Forelimb muscle (tissue), 1 donor: Measurements from ENCODE around the gene MCF2L. TPM values are rescaled to one million over a fixed set of nuclear protein-coding genes. Genes with fewer than 3 reads are reported as not detected.
"Not testable (repeated sequence)": the region's sequence is repeated elsewhere in the genome, so short reads cannot be mapped to it uniquely, and the experiment has no call there.

Experiments
- DNase-seq: peaks from one replicate; pipeline ENCODE4 v3.0.0-alpha.2; 2013; ENCODE audit warnings: low read depth
- polyA plus RNA-seq: library from polyadenylated mRNA; unstranded; fragments of 120-200 nt; gene quantifications from one replicate; pipeline ENCODE4 v1.2.1, GENCODE V29; 2013; ENCODE audit not compliant: insufficient read length

The MCF2L gene
- polyA plus RNA-seq, 1 donor, result 22.5 TPM

- no peak for DNase-seq
Measured at GRCh38 chr13:113015826-113016525, 47.0 kb downstream of the MCF2L start.

DNA sequence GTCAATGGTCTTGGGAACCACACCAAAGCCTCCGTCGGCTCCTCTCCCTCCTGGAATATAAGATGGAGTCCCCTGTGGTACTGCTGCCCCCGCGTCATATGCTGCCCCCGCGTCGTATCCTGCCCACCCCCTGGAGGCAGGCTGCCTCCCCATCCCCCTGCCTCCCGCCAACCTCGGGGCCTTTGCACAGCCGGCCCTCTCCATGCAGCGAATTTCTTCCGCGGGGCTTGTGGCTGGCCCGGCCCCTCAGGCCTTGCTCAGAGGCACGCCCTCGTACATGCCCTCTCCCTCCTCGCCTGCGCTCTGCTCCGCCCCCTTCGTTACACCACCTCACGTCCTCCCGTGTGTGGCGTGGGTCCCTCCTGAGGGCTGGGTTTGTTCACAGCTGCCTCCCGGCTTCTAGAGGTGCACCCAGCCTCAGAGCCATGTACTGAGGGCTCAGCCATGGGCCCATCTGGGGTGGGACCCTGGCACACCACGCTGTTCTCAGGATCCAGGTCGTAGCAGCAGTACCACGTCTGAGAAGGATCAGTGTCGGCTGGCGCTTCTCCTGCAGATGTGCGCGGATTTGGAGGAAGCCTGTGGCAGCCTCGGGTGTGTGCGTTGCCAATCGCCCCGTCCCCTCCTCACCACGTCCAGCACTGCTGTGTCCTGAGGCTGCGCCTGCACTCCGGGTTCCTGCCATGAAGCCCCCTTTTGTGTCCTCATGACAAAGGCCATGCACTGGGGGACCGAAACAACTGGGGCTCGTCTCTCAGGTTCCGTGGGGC lies 47.7 kb downstream of the MCF2L start:
- DNase-seq, result no peak

DNA sequence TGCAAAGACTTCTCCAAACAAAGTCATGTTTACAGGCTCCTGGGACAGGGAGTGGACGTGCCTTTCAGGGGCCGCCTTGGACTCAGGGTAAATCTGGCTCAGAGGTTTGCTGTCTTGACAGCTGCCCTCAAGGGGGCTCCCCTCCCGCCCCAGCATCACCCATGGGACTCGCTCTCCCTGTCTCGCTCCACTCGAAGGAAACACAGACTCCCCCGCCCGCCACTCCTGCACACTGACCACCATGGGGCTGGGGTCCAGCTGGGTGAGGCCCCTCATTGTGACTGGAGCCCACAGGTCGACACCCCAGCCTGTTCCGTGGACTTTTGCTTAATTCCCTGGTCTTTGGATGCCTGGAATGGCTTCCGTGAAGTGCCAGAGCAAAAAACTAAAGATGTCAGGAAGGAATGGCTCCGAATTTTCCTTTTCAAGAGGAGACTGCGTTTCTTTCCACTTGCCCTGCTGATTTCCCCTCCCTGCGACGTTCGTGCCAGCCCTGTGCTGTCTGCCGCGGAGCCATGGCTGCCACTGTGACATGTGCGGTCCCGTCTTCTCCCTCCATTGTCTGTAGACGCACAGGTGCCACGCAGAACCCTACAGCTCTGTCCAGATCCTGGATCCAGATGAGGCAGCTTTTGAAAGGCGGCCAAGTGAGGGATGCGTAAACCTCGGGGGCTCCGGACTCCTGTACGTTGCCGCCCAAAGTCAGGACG lies 48.6 kb downstream of the MCF2L start:
- DNase-seq, result no peak

- DNase-seq, result no peak
Measured at GRCh38 chr13:113018676-113019465, 49.9 kb downstream of the MCF2L start.

- DNase-seq, result no peak
Measured at GRCh38 chr13:113020323-113021080, 51.5 kb downstream of the MCF2L start.

DNA sequence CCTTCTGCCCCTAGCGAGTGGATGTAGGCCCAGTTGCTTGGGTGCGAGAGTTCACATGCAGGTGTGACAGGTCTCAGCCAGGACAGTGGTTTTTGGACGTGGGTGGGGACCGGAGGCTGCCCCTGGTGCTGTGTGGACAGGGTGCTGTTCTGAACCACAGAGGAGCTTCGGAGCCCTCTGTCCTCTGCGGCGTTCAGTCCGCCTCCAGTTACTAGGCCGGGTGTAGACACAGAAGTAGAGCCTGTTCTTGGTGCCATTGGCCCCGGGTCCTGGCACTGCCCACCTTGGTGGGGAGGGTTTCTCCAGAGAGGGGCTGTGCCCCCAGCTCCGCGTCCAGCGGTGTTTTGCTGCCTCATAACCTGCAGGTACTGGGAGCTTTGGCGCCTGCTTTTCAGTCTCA lies 52.4 kb downstream of the MCF2L start:
- no peak for DNase-seq

DNA sequence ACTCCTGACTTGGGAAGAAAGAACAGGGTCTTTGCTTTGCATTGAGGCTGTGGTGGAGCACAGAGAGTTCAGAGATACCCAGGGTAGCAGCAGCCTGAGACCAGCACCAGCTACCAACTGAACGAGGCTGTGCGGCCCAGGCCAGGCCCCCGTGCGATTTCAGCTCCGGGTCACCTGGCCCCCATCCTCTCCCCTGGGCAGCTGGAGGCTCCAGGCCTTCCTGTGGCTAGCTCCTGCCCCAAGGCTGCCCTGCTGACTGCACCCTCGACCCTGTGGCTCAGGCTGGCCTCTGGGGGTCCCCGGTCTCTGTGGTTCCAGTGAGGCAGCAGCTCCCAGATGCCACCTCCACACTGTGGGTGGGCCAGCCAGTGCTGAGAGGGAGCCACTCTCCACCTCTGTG lies 52.8 kb downstream of the MCF2L start:
- DNase-seq, result no peak

- no peak for DNase-seq
Measured at GRCh38 chr13:113022391-113022744, 53.4 kb downstream of the MCF2L start.

DNA sequence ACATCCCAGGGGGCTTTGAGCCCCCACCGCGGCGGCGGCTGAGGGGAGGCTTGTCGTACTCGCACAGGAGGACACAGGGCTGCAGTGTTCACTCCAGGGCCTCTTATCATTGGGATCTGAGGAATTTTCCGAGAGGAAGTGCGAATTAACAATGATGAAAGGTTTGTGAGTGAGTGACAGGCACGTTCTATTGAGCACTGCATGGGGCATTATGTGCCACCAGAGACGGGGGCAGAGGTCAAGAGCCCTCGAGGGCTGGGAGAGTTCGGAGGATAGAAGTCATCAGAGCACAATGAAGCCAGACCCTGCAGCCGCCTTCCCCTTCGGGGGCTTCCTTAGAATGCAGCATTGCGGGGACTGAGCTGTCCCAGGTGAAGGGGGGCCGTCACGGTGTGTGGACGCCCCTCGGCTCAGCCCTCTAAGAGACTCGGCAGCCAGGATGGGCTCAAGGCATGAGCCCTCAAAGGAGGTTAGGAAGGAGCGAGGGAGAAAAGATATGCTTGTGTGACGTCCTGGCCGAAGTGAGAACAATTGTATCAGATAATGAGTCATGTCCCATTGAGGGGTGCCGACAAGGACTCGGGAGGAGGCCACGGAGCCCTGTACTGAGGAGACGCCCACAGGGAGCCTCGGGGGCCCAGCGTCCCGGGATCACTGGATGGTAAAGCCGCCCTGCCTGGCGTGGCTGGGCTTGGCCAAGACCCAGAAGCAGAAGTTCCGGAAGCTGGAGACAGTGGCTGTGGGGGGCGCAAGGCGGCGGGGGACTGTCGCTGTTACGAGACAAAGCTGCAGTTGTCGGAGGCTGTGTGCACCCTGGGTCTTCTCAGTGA lies 53.9 kb downstream of the MCF2L start:
- no peak for DNase-seq

GRCh38 chr13:113023694-113024430 lies 54.8 kb downstream of the MCF2L start:
- no peak for DNase-seq

DNA sequence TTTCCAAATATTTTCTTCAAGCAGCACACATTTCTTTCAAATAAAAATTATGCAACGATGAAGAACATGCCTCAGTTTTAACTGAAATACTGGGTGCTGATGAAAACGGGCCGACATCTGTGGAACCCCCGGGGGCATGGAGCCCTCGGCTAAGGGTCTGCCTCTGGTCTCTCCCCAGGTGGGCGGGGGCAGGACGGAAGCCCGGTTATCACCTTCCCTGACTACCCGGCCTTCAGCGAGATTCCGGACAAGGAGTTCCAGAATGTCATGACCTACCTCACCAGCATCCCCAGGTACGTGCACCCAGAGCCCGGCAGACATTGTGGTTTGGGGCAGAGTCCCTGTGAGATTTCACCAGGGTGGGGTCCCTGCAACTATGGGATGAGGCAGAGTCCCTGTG lies 55.5 kb downstream of the MCF2L start:
- DNase-seq, result no peak

DNA sequence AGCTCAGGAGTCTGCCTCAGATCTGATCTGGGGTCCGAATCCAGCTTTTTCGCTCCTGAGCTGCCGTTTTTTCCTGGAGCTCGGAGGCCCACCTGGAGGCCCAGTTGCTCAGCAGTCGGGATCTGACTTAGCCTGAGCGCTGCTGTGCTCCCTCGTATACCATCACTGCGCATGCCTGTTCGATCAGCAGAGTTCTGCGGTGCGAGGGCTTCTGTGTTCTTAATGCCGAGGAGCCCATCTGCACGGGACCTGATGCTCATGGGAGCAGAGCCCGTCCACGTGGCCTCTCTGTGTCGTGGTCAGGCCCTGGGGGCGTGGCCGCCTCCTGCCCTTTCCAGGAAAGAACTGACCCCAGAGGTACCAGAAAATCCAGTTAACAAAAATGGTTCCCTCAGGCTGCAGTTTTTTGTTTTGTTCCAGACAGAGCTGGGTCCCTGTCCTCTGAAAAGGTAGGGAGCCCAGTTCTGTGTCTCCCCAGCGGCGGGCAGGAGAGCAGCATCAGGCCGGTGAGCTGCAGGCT lies 57.4 kb downstream of the MCF2L start:
- no peak for DNase-seq

DNA sequence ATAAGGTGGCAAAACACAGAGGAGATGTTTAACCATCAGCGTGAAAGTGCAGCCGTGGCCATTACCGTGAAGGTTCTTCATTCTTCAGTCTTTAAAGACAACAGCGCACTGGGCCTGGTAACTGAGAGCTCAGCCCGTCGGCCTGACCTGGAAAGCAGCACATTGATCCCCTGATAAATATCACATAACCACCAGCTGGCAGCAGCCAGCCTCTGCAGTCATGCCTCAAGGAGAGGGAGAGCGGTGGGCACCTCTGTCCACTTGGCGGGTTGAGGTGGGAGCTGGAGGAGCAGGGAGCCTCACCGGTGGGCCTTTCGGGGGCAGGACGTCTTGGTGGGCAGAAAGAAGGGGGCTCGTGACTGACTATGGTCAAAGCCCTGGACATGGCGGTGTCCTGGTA lies 58.1 kb downstream of the MCF2L start:
- no peak for DNase-seq

DNA sequence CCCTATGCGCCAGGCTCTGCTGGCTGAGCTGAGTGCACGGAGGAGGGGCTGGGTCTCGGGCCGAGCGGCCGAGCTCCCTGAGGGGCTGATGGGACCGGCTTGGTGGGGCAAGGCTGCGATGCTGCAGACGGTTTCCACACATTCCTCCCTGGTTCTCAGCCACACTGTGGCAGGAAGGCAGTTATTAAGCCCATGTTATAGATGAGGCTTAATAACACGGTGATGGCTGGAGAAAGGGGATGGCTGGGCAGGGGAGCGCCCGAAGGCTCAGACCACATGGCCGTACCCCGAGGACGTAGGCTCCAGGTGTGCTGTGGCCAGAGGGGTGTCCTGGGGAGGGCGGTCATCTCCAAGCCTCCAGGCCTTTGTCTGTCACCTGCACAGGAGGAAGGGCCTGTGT lies 58.6 kb downstream of the MCF2L start:
- DNase-seq, result no peak

DNA sequence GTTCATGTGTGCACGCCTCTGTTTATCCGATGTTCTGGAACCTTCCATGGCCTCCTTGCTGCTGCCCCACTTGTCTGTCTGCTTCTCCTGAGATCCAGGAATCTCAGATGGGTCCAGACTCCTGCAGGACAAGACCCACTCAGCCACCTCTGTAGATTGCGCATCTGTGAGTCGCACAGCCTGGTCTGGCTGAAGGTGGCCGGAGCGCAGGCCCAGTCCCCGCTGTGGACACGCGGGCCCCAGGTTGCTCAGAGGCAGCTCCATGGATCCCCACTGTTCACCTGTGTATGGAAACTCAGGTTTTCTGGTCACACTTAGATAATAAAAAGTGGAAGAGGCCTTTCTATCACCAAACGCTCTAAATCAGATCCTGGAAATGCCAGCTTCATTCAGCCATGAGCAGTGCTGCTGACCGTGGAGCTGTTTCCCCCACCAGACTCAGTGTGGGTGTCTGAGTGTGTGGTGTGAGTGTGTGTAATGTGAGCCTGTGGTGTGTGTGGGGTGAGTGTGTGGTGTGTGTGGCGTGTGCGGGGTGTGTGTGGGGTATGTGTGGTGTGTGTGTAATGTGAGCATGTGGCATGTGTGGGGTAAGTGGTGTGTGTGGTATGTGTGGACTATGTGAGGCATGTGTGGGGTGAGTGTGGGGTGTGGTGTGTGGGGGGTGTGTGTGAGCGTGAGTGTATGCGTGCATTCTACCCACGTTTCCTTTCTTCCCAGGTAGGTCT lies 59.5 kb downstream of the MCF2L start:
- DNase-seq, result no peak

DNA sequence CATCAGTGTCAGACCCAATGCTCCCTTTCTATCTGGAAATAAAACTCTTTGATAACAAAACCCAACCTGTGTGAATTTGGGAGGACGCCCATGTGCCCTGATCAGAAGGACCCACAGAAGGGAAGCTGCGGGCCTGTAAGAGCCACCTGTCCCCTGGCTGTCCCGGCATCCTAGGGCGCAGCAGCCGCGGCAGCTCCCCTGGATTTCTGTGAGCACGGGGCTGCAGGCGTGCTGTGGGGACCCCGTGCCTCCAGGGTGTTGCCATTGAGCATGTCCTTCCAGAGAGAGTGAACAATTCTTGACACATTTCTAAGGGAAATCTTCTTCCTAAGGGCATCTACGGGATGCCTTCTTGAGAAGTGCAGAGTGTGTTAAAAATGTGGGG lies 60.0 kb downstream of the MCF2L start:
- DNase-seq, result no peak

- no peak for DNase-seq
Measured at GRCh38 chr13:113029487-113030258, 60.7 kb downstream of the MCF2L start.

- not testable (repeated sequence) for DNase-seq
Measured at GRCh38 chr13:113030259-113030640, 61.2 kb downstream of the MCF2L start.
